Measurements from ENCODE around the gene PCF11. TPM values are rescaled to one million over a fixed set of nuclear protein-coding genes. Genes with fewer than 3 reads are reported as not detected.

Gene PCF11
- total RNA-seq, 1 donor from 2014 or later, result 46.7 TPM

- Mint-ChIP-seq H3K27me3 (ENCODE audit: unreplicated experiment) (peaks cover 3% of the 10 kb centered on the region), H3K27ac (ENCODE audit: unreplicated experiment) (peak overlapping the region; percentile 57), H3K36me3 (ENCODE audit: unreplicated experiment) (no peaks in the 10 kb centered on the region), H3K4me3 (ENCODE audit: unreplicated experiment) (peak overlapping the region; percentile 99), H3K9me3 (ENCODE audit: unreplicated experiment) (peaks cover 3% of the 10 kb centered on the region), H3K4me1 (ENCODE audit: low read depth, unreplicated experiment) (peaks cover 15% of the 10 kb centered on the region)
- TF ChIP-seq, protein P1, sequence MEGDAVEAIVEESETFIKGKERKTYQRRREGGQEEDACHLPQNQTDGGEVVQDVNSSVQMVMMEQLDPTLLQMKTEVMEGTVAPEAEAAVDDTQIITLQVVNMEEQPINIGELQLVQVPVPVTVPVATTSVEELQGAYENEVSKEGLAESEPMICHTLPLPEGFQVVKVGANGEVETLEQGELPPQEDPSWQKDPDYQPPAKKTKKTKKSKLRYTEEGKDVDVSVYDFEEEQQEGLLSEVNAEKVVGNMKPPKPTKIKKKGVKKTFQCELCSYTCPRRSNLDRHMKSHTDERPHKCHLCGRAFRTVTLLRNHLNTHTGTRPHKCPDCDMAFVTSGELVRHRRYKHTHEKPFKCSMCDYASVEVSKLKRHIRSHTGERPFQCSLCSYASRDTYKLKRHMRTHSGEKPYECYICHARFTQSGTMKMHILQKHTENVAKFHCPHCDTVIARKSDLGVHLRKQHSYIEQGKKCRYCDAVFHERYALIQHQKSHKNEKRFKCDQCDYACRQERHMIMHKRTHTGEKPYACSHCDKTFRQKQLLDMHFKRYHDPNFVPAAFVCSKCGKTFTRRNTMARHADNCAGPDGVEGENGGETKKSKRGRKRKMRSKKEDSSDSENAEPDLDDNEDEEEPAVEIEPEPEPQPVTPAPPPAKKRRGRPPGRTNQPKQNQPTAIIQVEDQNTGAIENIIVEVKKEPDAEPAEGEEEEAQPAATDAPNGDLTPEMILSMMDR (IDR thresholded peaks at IDR 0.05; ENCODE audit: partially characterized antibody, unreplicated experiment), result no peak
- no peak for DNase-seq
Observed at GRCh38 chr11:83158357-83158786, 1.4 kb downstream of the PCF11 start.

DNA sequence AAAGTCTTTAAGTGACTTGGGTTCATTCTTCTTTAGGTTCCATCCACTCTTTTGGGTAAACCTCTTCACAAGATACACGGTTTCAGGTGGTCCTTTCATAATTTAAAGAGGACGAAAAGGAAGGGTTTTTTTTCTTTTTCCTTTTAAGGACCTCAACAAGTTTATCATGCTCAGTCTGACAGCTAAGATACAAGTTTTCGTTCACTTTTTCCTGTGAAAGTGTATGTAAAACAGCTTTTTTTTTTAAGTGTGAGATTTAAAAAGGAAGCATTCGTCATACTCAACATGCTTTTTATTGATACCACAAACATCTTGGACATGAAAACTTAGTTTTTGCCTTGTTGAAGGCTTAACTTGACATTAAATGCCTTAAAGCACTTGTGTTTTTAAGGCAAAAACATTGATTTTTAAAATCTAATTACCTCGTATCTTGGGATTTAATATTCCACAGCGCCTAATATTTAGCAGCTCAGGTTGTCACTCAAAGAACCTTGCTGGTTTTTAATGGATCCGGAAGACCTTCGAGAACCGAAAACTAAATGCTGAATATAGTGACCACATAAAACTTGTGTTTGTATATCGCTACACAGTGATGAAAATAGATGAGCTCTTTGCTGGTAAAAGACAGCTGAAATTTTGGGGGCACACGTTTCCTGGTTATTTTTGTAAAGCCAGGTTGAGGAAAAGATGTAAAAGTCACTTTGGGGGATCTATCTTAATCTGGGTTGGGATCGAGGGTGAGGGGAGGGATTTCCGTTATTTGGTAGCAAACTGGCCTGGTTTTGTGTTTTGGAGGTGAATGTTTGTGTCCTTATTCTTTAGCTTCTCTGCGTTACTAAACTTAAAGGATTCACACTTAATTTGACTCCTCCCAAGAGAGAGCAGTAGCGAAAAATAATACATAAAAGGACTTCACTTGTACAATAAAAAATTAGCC, 2.3 kb downstream of the PCF11 start:
- DNase-seq, result no peak
- TF ChIP-seq, protein P1 (IDR thresholded peaks at IDR 0.05; ENCODE audit: partially characterized antibody, unreplicated experiment), result no peak
- Mint-ChIP-seq H3K4me1 (ENCODE audit: low read depth, unreplicated experiment) (peaks cover 15% of the 10 kb centered on the region), H3K9me3 (ENCODE audit: unreplicated experiment) (peaks cover 3% of the 10 kb centered on the region), H3K27ac (ENCODE audit: unreplicated experiment) (no peak overlapping the region), H3K27me3 (ENCODE audit: unreplicated experiment) (peaks cover 3% of the 10 kb centered on the region), H3K36me3 (ENCODE audit: unreplicated experiment) (no peaks in the 10 kb centered on the region), H3K4me3 (ENCODE audit: unreplicated experiment) (peak overlapping the region; percentile 99)

DNA sequence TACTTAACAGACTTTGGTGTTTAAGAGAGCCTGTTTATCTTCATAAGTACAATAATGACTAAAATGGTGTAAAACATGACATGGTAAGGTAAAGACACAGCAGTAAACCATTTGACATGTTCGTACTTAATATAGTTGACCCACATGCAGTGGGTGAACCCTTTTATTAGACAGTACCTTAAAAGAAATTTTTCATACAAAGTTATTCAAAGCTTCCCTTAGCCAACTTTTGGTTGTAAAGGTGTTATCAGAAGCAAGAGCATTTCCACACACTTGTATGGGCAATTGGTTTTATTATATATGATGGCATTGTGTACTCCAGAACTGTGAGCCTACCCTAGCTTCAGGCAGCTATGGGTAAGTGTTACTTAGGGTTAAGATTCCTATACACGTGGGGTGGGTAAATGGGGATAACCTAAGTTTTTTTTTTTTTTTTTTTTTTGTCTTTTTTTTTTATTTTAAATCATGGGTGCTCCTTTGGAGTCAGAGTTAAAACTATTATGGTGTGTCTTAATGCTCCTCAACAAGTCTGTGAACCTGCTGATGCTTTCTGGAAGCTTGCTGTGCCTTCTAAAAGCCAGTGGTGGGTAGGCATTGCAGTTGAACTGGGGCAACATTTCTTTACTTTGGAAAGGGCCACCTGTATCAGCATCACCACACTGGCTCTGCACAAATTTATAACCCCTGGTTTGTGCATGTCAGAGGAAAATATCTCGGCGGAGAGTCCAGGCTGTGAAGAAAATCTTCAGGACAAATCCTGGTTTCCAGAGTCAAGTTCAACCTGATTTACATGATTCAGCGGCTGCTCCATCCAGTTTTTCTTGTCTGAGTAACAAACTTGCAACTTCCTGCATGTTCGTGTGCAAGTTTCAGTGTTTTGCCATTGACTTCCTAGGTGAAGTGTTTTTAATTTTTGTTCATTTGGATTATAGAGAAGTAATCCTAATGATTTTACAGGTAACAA, 3.3 kb downstream of the PCF11 start:
- H3K27me3 Mint-ChIP-seq (ENCODE audit: unreplicated experiment), result peaks cover 3% of the 10 kb centered on the region
- no peak overlapping the region for H3K27ac Mint-ChIP-seq (ENCODE audit: unreplicated experiment)
- peaks cover 3% of the 10 kb centered on the region for H3K9me3 Mint-ChIP-seq (ENCODE audit: unreplicated experiment)
- DNase-seq, result no peak
- no peaks in the 10 kb centered on the region for H3K36me3 Mint-ChIP-seq (ENCODE audit: unreplicated experiment)
- TF ChIP-seq, protein P1 (IDR thresholded peaks at IDR 0.05; ENCODE audit: partially characterized antibody, unreplicated experiment), result no peak
- peaks cover 15% of the 10 kb centered on the region for H3K4me1 Mint-ChIP-seq (ENCODE audit: low read depth, unreplicated experiment)
- H3K4me3 Mint-ChIP-seq (ENCODE audit: unreplicated experiment), result peak overlapping the region; percentile 99

DNA sequence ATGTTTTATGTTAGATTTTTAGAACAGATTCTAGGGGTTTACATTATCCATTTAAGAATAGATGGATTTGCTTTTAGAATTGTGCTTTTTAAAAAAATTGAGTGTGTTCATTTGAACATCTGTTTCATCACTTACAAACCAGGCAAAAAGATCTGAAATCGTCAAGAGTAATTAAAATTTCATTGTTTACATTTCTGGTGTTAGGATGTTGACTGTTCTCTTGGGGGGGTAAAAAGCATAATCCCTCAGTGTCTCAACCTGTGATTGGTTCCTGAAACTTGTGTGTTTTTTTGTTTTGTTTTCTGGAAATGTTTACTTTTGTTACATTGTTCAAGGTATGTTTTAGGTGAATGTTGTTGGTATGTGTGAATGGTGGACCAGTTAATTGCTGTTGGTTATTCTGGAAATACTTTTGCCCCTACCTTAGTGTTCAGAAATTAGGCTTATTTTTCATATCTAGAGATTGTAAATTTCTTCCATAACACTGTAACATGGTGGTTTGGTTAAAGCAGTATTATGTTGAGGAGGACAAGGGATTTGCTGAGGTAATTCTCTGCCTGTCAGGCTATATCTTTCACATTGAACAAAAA, 4.8 kb downstream of the PCF11 start:
- no peak for DNase-seq
- TF ChIP-seq, protein P1 (IDR thresholded peaks at IDR 0.05; ENCODE audit: partially characterized antibody, unreplicated experiment), result no peak
- no peak overlapping the region for H3K4me3 Mint-ChIP-seq (ENCODE audit: unreplicated experiment)
- H3K36me3 Mint-ChIP-seq (ENCODE audit: unreplicated experiment), result peaks cover 5% of the 10 kb centered on the region
- H3K4me1 Mint-ChIP-seq (ENCODE audit: low read depth, unreplicated experiment), result peaks cover 15% of the 10 kb centered on the region
- peaks cover 1% of the 10 kb centered on the region for H3K27me3 Mint-ChIP-seq (ENCODE audit: unreplicated experiment)
- H3K9me3 Mint-ChIP-seq (ENCODE audit: unreplicated experiment), result peaks cover 3% of the 10 kb centered on the region
- H3K27ac Mint-ChIP-seq (ENCODE audit: unreplicated experiment), result no peak overlapping the region
